H9 (cell line): ENCODE data around the gene TENM4. TPM values are rescaled to one million over a fixed set of nuclear protein-coding genes. Genes with fewer than 3 reads are reported as not detected.

ENCODE experiments used
- DNase-seq: peaks from one replicate; pipeline ENCODE4 v3.0.0-alpha.2; 2017
- H2AFZ ChIP-seq: one replicate; pipeline ENCODE4 v1.6.1; 2013; ENCODE audit warnings: mild to moderate bottlenecking, low read length, control low read depth, moderate library complexity
- H2AK5ac ChIP-seq: 2 replicates; pipeline ENCODE4 v1.6.1; 2013; ENCODE audit warnings: low read length, control low read depth, mixed read lengths; ENCODE audit not compliant: insufficient read length
- H2BK120ac ChIP-seq: one replicate; pipeline ENCODE4 v1.6.1; 2013; ENCODE audit warnings: low read depth, mild to moderate bottlenecking, low read length, control low read depth, inconsistent platforms; ENCODE audit not compliant: poor library complexity, severe bottlenecking
- H2BK12ac ChIP-seq: 2 replicates; pipeline ENCODE4 v1.6.1; 2013; ENCODE audit warnings: low read length, control low read depth, mixed read lengths, low read depth; ENCODE audit not compliant: insufficient read length
- H2BK15ac ChIP-seq: 2 replicates; pipeline ENCODE4 v1.6.1; 2013; ENCODE audit warnings: low read depth, low read length, control low read depth
- H2BK20ac ChIP-seq: one replicate; pipeline ENCODE4 v1.6.1; 2013; ENCODE audit warnings: low read depth, mild to moderate bottlenecking, low read length, control low read depth, inconsistent platforms; ENCODE audit not compliant: poor library complexity, severe bottlenecking
- H2BK5ac ChIP-seq: 2 replicates; pipeline ENCODE4 v1.6.1; 2013; ENCODE audit warnings: low read length, control low read depth, mixed read lengths; ENCODE audit not compliant: insufficient read length
- H3K14ac ChIP-seq: 2 replicates; pipeline ENCODE4 v1.6.1; 2013; ENCODE audit warnings: low read length, control low read depth; ENCODE audit not compliant: insufficient read depth
- H3K18ac ChIP-seq: 2 replicates; pipeline ENCODE4 v1.6.1; 2013; ENCODE audit warnings: low read depth, mild to moderate bottlenecking, mixed read lengths, low read length, control low read depth; ENCODE audit not compliant: insufficient read length
- H3K23ac ChIP-seq: 2 replicates; pipeline ENCODE4 v1.6.1; 2013; ENCODE audit warnings: low read length, control low read depth, mixed read lengths, low read depth; ENCODE audit not compliant: insufficient read length
- H3K23me2 ChIP-seq: 2 replicates; pipeline ENCODE4 v1.6.1; 2013; ENCODE audit warnings: low read depth, mild to moderate bottlenecking, mixed read lengths, low read length, control low read depth; ENCODE audit not compliant: insufficient read length, poor library complexity, severe bottlenecking
- H3K27ac ChIP-seq: 2 replicates; pipeline ENCODE4 v1.5.1; 2013; ENCODE audit warnings: low read length, control low read depth, mixed read lengths, low read depth; ENCODE audit not compliant: insufficient read length
- H3K27me3 ChIP-seq: 2 replicates; pipeline ENCODE4 v1.6.1; 2013; ENCODE audit warnings: low read length, control low read depth, inconsistent platforms; ENCODE audit not compliant: insufficient read depth
- H3K4ac ChIP-seq: 2 replicates; pipeline ENCODE4 v1.6.1; 2013; ENCODE audit warnings: low read depth, mild to moderate bottlenecking, control low read depth, inconsistent platforms, low read length, moderate library complexity
- H3K4me1 ChIP-seq: 2 replicates; pipeline ENCODE4 v1.6.1; 2013; ENCODE audit warnings: low read length, control low read depth, inconsistent platforms; ENCODE audit not compliant: insufficient read depth
- H3K4me2 ChIP-seq: 2 replicates; pipeline ENCODE4 v1.6.1; 2013; ENCODE audit warnings: low read length, control low read depth, mixed read lengths; ENCODE audit not compliant: insufficient read length, insufficient read depth
- H3K56ac ChIP-seq: 2 replicates; pipeline ENCODE4 v1.6.1; 2013; ENCODE audit warnings: low read depth, mild to moderate bottlenecking, mixed read lengths, low read length, control low read depth; ENCODE audit not compliant: insufficient read length
- H3K79me1 ChIP-seq: 2 replicates; pipeline ENCODE4 v1.6.1; 2013; ENCODE audit warnings: low read depth, mild to moderate bottlenecking, moderate library complexity, low read length, control low read depth, inconsistent platforms; ENCODE audit not compliant: insufficient read depth, poor library complexity, severe bottlenecking
- H3K79me2 ChIP-seq: 2 replicates; pipeline ENCODE4 v1.6.1; 2013; ENCODE audit warnings: low read length, control low read depth, inconsistent platforms; ENCODE audit not compliant: insufficient read depth
- H3K9ac ChIP-seq: 2 replicates; pipeline ENCODE4 v1.6.1; 2013; ENCODE audit warnings: low read length, control low read depth, mixed read lengths; ENCODE audit not compliant: insufficient read length; ENCODE audit errors: extremely low read depth
- H3K9me3 ChIP-seq: one replicate; pipeline ENCODE4 v1.6.1; 2013; ENCODE audit warnings: low read depth, low read length, inconsistent platforms; ENCODE audit not compliant: control insufficient read depth
- H3T11ph ChIP-seq: one replicate; pipeline ENCODE4 v1.6.1; 2013; ENCODE audit warnings: mild to moderate bottlenecking, low read length, control low read depth, inconsistent platforms
- H4K20me1 ChIP-seq: one replicate; pipeline ENCODE4 v1.6.1; 2013; ENCODE audit not compliant: control insufficient read depth, insufficient read length, insufficient read depth
- H4K5ac ChIP-seq: 2 replicates; pipeline ENCODE4 v1.6.1; 2013; ENCODE audit warnings: low read depth, mild to moderate bottlenecking, mixed read lengths, low read length, control low read depth; ENCODE audit not compliant: insufficient read length
- H4K8ac ChIP-seq: replicated peaks from 2 replicates; pipeline ENCODE4 v1.6.1; 2013; ENCODE audit warnings: low read length, control low read depth, mixed read lengths, low read depth; ENCODE audit not compliant: insufficient read length
- H4K91ac ChIP-seq: 2 replicates; pipeline ENCODE4 v1.6.1; 2013; ENCODE audit warnings: low read depth, mild to moderate bottlenecking, moderate library complexity, mixed read lengths, low read length, control low read depth; ENCODE audit not compliant: insufficient read length
- H3K27ac Mint-ChIP-seq, 3 experiments: 2 replicates in 2 of 3; 3 replicates in 1 of 3; pipeline ENCODE4 v1.8.0; 2020 to 2021; ENCODE audit warnings: mixed read lengths in 3 of 3, mild to moderate bottlenecking in 1 of 3, moderate library complexity in 1 of 3
- H3K27me3 Mint-ChIP-seq: 2 replicates; pipeline ENCODE4 v1.8.0; 2021; ENCODE audit warnings: low read depth, mild to moderate bottlenecking, moderate library complexity, mixed read lengths
- H3K36me3 Mint-ChIP-seq, 3 experiments: 2 replicates in 2 of 3; 3 replicates in 1 of 3; pipeline ENCODE4 v1.8.0; 2020 to 2021; ENCODE audit warnings: low read depth in 3 of 3, mixed read lengths in 3 of 3; ENCODE audit not compliant: insufficient read depth in 1 of 3
- H3K4me1 Mint-ChIP-seq, 2 experiments: 2 replicates each; pipeline ENCODE4 v1.8.0; 2020; ENCODE audit warnings: mixed read lengths in 2 of 2
- H3K4me3 Mint-ChIP-seq, 2 experiments: 2 replicates in 1 of 2; 3 replicates in 1 of 2; pipeline ENCODE4 v1.8.0; 2020 to 2021; ENCODE audit warnings: mild to moderate bottlenecking in 2 of 2, mixed read lengths in 2 of 2, moderate library complexity in 1 of 2
- H3K9me3 Mint-ChIP-seq, 2 experiments: 2 replicates in 1 of 2; 3 replicates in 1 of 2; pipeline ENCODE4 v1.8.0; 2020; ENCODE audit warnings: mild to moderate bottlenecking in 2 of 2, mixed read lengths in 2 of 2, moderate library complexity in 1 of 2
- CTCF ChIP-seq: fragments of 200-600 bp; sonication (generic); conservative IDR thresholded peaks from 3 replicates; pipeline ENCODE4 v1.8.0; 2021; ENCODE audit warnings: antibody characterized with exemption, mild to moderate bottlenecking
- WGBS: extraction: QIAGEN DNeasy Blood & Tissue Kit; methylation state at CpG from one replicate; pipeline ENCODE4 v1.1.7; 2013; ENCODE audit warnings: missing lambda C conversion rate, low lambda C conversion rate, mixed read lengths; ENCODE audit not compliant: insufficient read length; ENCODE audit errors: extremely low coverage; 5-methylcytosine and 5-hydroxymethylcytosine counted together
- total RNA-seq: library from RNA; stranded (reverse); gene quantifications from 2 replicates; pipeline ENCODE4 v1.2.1, GENCODE V29; 2021

The TENM4 gene
- total RNA-seq, 1 experiment from 2014 or later = 4.6 TPM

GRCh38 chr11:78821371-78822306, 619.2 kb downstream of the TENM4 start:
- H3K27ac ChIP-seq = no peak overlapping the region
- TF ChIP-seq CTCF = no peak
- Mint-ChIP-seq H3K9me3 (no peaks in the 10 kb centered on the region), H3K4me3 (no peak overlapping the region), H3K27me3 (peaks cover 3% of the 10 kb centered on the region), H3K4me1 (peaks cover 6% of the 10 kb centered on the region in 2 experiments), H3K36me3 (no peaks in the 10 kb centered on the region), H3K27ac (no peak overlapping the region)
- H3K9me3 ChIP-seq = no peaks in the 10 kb centered on the region
- H3K4me2 ChIP-seq = no peak overlapping the region
- no peak overlapping the region for H3K23ac ChIP-seq
- H4K20me1 ChIP-seq = no peaks in the 10 kb centered on the region
- H2AFZ ChIP-seq = no peak overlapping the region
- no peak overlapping the region for H2BK12ac ChIP-seq
- H4K91ac ChIP-seq = no peak overlapping the region
- no peak overlapping the region for H2AK5ac ChIP-seq
- H3K79me2 ChIP-seq = no peaks in the 10 kb centered on the region
- no peak overlapping the region for H4K5ac ChIP-seq
- H4K8ac ChIP-seq = no peak overlapping the region
- no peak overlapping the region for H3K18ac ChIP-seq
- no peaks in the 10 kb centered on the region; the same call in 1 of the 2 replicates for H3K4me1 ChIP-seq
- H3K4ac ChIP-seq = no peak overlapping the region
- WGBS = no CpG with 5 or more reads among the region's 9 CpGs
- H3T11ph ChIP-seq = no peak overlapping the region
- H2BK120ac ChIP-seq = no peak overlapping the region
- no peak overlapping the region for H3K14ac ChIP-seq
- H3K79me1 ChIP-seq = no peaks in the 10 kb centered on the region
- H3K56ac ChIP-seq = no peak overlapping the region
- no peak for DNase-seq
- no peaks in the 10 kb centered on the region for H3K23me2 ChIP-seq
- no peaks in the 10 kb centered on the region for H3K27me3 ChIP-seq
- no peak overlapping the region for H2BK15ac ChIP-seq
- H2BK5ac ChIP-seq = no peak overlapping the region
- no peak overlapping the region for H3K9ac ChIP-seq
- H2BK20ac ChIP-seq = no peak overlapping the region
